ENCODE data around the gene SP8.

Gene SP8

GRCh38 chr7:20798694-20799121 is 12.0 kb upstream of the SP8 start (continued):
- TF ChIP-seq PATZ1 (CRISPR knock-in tag; IDR thresholded peaks at IDR 0.05; ENCODE audit: borderline replicate concordance): no peak
- TF ChIP-seq ZFP3 (CRISPR knock-in tag; IDR thresholded peaks at IDR 0.05): no peak
- TF ChIP-seq POU6F1 (CRISPR knock-in tag; IDR thresholded peaks at IDR 0.05; ENCODE audit: borderline replicate concordance, low read depth): no peak
- no peak for TF ChIP-seq ZC3H10 (CRISPR knock-in tag; IDR thresholded peaks at IDR 0.05)
- TF ChIP-seq ZNF70 (CRISPR knock-in tag; IDR thresholded peaks at IDR 0.05): no peak
- no peak for TF ChIP-seq ZNF8 (CRISPR knock-in tag; IDR thresholded peaks at IDR 0.05)
- no peak for TF ChIP-seq ISL1 (CRISPR knock-in tag; IDR thresholded peaks at IDR 0.05)

GRCh38 chr7:20798081-20798693 is 11.5 kb upstream of the SP8 start:
- ATAC-seq: peak; percentile 75
- TF ChIP-seq ISL1 (CRISPR knock-in tag; IDR thresholded peaks at IDR 0.05) (no peak), TCF4 (CRISPR knock-in tag; IDR thresholded peaks at IDR 0.05; ENCODE audit: borderline replicate concordance) (no peak), RARB (CRISPR knock-in tag; IDR thresholded peaks at IDR 0.05) (no peak), PATZ1 (CRISPR knock-in tag; IDR thresholded peaks at IDR 0.05; ENCODE audit: borderline replicate concordance) (no peak), BACH2 (CRISPR knock-in tag; IDR thresholded peaks at IDR 0.05; ENCODE audit: borderline replicate concordance) (no peak), ZNF70 (CRISPR knock-in tag; IDR thresholded peaks at IDR 0.05) (no peak), TOX (CRISPR knock-in tag; IDR thresholded peaks at IDR 0.05; ENCODE audit: borderline replicate concordance) (no peak), ZNF565 (CRISPR knock-in tag; conservative IDR thresholded peaks at IDR 0.05; ENCODE audit: low read depth) (no peak), ZC3H10 (CRISPR knock-in tag; IDR thresholded peaks at IDR 0.05) (no peak), ZFP3 (CRISPR knock-in tag; IDR thresholded peaks at IDR 0.05) (no peak), CSDC2 (CRISPR knock-in tag; IDR thresholded peaks at IDR 0.05) (no peak)

- TF ChIP-seq PPARA (CRISPR knock-in tag; IDR thresholded peaks at IDR 0.05; ENCODE audit: borderline replicate concordance) (no peak), RARB (CRISPR knock-in tag; IDR thresholded peaks at IDR 0.05) (no peak), ZFP30 (CRISPR knock-in tag; IDR thresholded peaks at IDR 0.05) (no peak), PATZ1 (CRISPR knock-in tag; IDR thresholded peaks at IDR 0.05; ENCODE audit: borderline replicate concordance) (no peak), SNAI2 (CRISPR knock-in tag; IDR thresholded peaks at IDR 0.05) (no peak), ZNF70 (CRISPR knock-in tag; IDR thresholded peaks at IDR 0.05) (no peak), POU6F1 (CRISPR knock-in tag; IDR thresholded peaks at IDR 0.05; ENCODE audit: borderline replicate concordance, low read depth) (no peak), ZNF565 (CRISPR knock-in tag; conservative IDR thresholded peaks at IDR 0.05; ENCODE audit: low read depth) (no peak), ESRRG (CRISPR knock-in tag; IDR thresholded peaks at IDR 0.05) (no peak), TCF4 (CRISPR knock-in tag; IDR thresholded peaks at IDR 0.05; ENCODE audit: borderline replicate concordance) (no peak), BACH2 (CRISPR knock-in tag; IDR thresholded peaks at IDR 0.05; ENCODE audit: borderline replicate concordance) (no peak), ZC3H10 (CRISPR knock-in tag; IDR thresholded peaks at IDR 0.05) (no peak), ZNF8 (CRISPR knock-in tag; IDR thresholded peaks at IDR 0.05) (no peak), TOX (CRISPR knock-in tag; IDR thresholded peaks at IDR 0.05; ENCODE audit: borderline replicate concordance) (no peak), CSRNP3 (CRISPR knock-in tag; IDR thresholded peaks at IDR 0.05) (no peak)
- peak; percentile 53 for ATAC-seq
Measured at GRCh38 chr7:20797462-20798080, 10.9 kb upstream of the SP8 start.
